ENCODE measurements around the gene MYO3B.

Gene MYO3B

DNA sequence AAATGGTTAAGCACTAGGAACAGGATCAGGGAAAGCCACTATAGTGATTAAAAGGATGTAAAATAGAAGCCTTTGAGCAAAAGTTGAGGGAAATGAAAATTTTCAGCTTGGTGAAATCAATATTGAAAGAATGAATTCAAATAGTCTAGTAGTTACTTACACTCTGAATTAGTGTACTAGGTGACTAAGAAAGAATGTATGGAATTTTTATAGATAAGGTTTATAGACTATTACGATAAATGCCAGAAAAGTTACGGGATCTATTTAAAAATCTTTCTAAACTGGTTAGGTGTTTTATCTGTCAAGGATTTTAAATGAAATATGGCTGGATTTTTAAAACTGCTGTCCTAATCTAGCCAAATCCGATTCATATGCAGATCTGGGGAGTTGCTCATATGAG, 208.6 kb downstream of the MYO3B start:
- TF ChIP-seq, protein P1, sequence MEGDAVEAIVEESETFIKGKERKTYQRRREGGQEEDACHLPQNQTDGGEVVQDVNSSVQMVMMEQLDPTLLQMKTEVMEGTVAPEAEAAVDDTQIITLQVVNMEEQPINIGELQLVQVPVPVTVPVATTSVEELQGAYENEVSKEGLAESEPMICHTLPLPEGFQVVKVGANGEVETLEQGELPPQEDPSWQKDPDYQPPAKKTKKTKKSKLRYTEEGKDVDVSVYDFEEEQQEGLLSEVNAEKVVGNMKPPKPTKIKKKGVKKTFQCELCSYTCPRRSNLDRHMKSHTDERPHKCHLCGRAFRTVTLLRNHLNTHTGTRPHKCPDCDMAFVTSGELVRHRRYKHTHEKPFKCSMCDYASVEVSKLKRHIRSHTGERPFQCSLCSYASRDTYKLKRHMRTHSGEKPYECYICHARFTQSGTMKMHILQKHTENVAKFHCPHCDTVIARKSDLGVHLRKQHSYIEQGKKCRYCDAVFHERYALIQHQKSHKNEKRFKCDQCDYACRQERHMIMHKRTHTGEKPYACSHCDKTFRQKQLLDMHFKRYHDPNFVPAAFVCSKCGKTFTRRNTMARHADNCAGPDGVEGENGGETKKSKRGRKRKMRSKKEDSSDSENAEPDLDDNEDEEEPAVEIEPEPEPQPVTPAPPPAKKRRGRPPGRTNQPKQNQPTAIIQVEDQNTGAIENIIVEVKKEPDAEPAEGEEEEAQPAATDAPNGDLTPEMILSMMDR (IDR thresholded peaks at IDR 0.05): no peak
- H3K4me3 ChIP-seq: no peak overlapping the region
- no peak for DNase-seq (ENCODE audit: low spot score)
- H3K27ac ChIP-seq: no peak overlapping the region

DNA sequence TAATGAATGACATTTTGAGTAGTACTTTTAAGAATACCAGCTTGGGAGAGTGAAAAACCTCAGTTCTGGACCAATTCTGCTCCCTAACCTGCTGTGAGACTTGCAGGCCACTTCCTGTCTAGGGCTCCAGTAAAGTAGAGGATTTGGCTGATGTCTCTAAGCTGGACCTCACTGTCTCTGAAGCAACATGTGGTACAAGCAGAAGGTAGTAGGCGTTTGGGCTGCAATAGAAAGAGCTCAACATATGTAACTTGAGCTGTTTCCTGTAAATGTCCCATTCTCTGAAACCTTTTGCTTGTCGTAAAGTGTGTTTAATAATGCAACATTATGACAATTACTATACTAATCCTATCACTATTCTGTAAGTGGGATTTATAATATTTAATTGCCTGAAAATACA, 213.1 kb downstream of the MYO3B start:
- Histone ChIP-seq H3K4me3 (no peak overlapping the region), H3K27ac (no peak overlapping the region)
- no peak for DNase-seq (ENCODE audit: low spot score)
- TF ChIP-seq, protein P1 (IDR thresholded peaks at IDR 0.05): no peak

DNA sequence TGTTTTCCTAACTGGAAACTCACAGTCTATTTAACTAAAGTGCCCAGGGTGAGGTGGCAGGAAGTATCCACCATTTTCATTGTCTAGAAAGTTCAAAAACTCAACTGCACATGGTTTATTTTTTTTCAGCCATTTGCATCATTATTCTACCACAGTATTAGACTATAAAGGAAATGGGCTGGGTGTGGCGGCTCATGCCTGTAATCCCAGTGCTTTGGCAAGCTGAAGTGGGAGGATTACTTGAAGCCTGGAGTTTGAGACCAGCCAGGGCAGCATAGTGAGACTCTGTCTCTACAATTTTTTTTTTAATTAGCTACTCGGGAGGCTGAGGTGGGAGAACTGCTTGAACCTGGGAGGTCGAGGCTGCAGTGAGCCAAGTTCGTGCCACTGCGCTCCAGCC, 213.8 kb downstream of the MYO3B start:
- TF ChIP-seq, protein P1 (IDR thresholded peaks at IDR 0.05): no peak
- H3K4me3 ChIP-seq: no peak overlapping the region
- DNase-seq (ENCODE audit: low spot score): no peak
- no peak overlapping the region for H3K27ac ChIP-seq

DNA sequence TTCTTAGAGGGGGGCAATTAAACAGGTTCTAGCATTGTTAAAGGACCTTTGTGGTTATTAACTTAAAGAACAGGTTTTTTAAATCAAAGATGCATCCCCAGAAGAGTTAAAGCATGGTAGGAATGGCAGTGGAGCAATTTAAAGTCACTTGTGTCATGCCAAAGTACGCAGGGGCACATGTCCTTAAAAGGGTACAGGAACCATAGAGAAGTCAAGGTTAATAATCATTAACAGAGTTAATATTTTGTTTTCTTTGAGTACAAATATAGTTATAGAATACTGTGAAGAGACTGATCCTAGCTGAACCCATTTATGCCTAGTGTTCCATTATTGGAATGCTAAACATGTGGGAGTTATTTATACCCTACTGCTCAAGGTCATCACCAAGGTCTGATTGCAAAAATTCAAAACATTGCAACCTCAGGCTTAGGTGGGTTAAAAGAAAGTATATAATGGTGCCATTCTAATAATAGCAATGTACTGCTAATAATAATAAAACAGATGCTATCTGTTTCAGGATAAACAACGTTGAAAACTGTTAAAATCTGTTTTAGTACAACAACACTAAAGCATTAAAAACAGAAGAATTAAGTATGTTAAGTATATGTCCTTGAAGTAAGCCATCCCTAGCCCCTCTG, 216.0 kb downstream of the MYO3B start:
- DNase-seq (ENCODE audit: low spot score): no peak
- Histone ChIP-seq H3K27ac (no peak overlapping the region), H3K4me3 (no peak overlapping the region)
- TF ChIP-seq, protein P1 (IDR thresholded peaks at IDR 0.05): no peak

- TF ChIP-seq, protein P1 (IDR thresholded peaks at IDR 0.05): no peak
- Histone ChIP-seq H3K27ac (no peak overlapping the region), H3K4me3 (no peak overlapping the region)
- no peak for DNase-seq (ENCODE audit: low spot score)
These were observed 216.9 kb downstream of the MYO3B start for GRCh38 chr2:170394641-170395387.

- no peak for DNase-seq (ENCODE audit: low spot score)
These were observed 219.0 kb downstream of the MYO3B start for GRCh38 chr2:170396799-170397459.

More at GRCh38 chr2:170396799-170397459, 219.0 kb downstream of the MYO3B start:
- Histone ChIP-seq H3K27ac (no peak overlapping the region), H3K4me3 (no peak overlapping the region)
- TF ChIP-seq, protein P1 (IDR thresholded peaks at IDR 0.05): no peak

Measured in coronary artery (tissue), 2 donors.